ENCODE data around the gene MAZ.

Gene MAZ

GRCh38 chr16:29858974-29859373 is 52.6 kb downstream of the MAZ start:
- no peak for ATAC-seq

GRCh38 chr16:29860218-29860617 is 53.9 kb downstream of the MAZ start:
- no peak for ATAC-seq
- TF ChIP-seq PPARA (CRISPR knock-in tag; IDR thresholded peaks at IDR 0.05; ENCODE audit: borderline replicate concordance) (no peak), ZNF70 (CRISPR knock-in tag; IDR thresholded peaks at IDR 0.05) (no peak), TCF4 (CRISPR knock-in tag; IDR thresholded peaks at IDR 0.05; ENCODE audit: borderline replicate concordance) (no peak), TSHZ2 (CRISPR knock-in tag; IDR thresholded peaks at IDR 0.05) (no peak), RARB (CRISPR knock-in tag; IDR thresholded peaks at IDR 0.05) (no peak), ZNF565 (CRISPR knock-in tag; conservative IDR thresholded peaks at IDR 0.05; ENCODE audit: low read depth) (no peak), GLIS3 (CRISPR knock-in tag; IDR thresholded peaks at IDR 0.05) (no peak), CREB5 (CRISPR knock-in tag; IDR thresholded peaks at IDR 0.05; ENCODE audit: low read depth) (no peak)

More at GRCh38 chr16:29858974-29859373, 52.6 kb downstream of the MAZ start:
- TF ChIP-seq ZFP3 (CRISPR knock-in tag; IDR thresholded peaks at IDR 0.05), result no peak
- TF ChIP-seq TOX (CRISPR knock-in tag; IDR thresholded peaks at IDR 0.05; ENCODE audit: borderline replicate concordance), result no peak
- no peak for TF ChIP-seq RARB (CRISPR knock-in tag; IDR thresholded peaks at IDR 0.05)
- no peak for TF ChIP-seq ARNTL (CRISPR knock-in tag; IDR thresholded peaks at IDR 0.05; ENCODE audit: borderline replicate concordance, low read depth)
- TF ChIP-seq ZNF70 (CRISPR knock-in tag; IDR thresholded peaks at IDR 0.05), result no peak
- TF ChIP-seq GLIS3 (CRISPR knock-in tag; IDR thresholded peaks at IDR 0.05), result no peak
- no peak for TF ChIP-seq SNAI2 (CRISPR knock-in tag; IDR thresholded peaks at IDR 0.05)
- TF ChIP-seq TSHZ2 (CRISPR knock-in tag; IDR thresholded peaks at IDR 0.05), result no peak
